Measurements from ENCODE around the gene RBMX. TPM values are rescaled to one million over a fixed set of nuclear protein-coding genes. Genes with fewer than 3 reads are reported as not detected.

RBMX gene
- total RNA-seq, 1 donor from 2014 or later: 78.8 TPM

- no peak for DNase-seq (ENCODE audit: low read depth in 2 of 2)
Measured at GRCh38 chrX:136849395-136849794, 31.1 kb downstream of the RBMX start.

- DNase-seq (ENCODE audit: low read depth in 2 of 2): no peak
Measured at GRCh38 chrX:136847874-136848273, 32.7 kb downstream of the RBMX start.

- no peak for DNase-seq (ENCODE audit: low read depth in 2 of 2)
Measured at GRCh38 chrX:136839196-136839595, 41.3 kb downstream of the RBMX start.

- no peak for DNase-seq (ENCODE audit: low read depth in 2 of 2)
Measured at GRCh38 chrX:136835761-136836160, 44.8 kb downstream of the RBMX start.

GRCh38 chrX:136829413-136829812 lies 51.1 kb downstream of the RBMX start:
- no peak for DNase-seq (ENCODE audit: low read depth in 2 of 2)

GRCh38 chrX:136828830-136829229 lies 51.7 kb downstream of the RBMX start:
- peak in 1 of 2 donors; percentile 11 for DNase-seq (ENCODE audit: low read depth in 2 of 2)

GRCh38 chrX:136827026-136827425 lies 53.5 kb downstream of the RBMX start:
- no peak for DNase-seq (ENCODE audit: low read depth in 2 of 2)

GRCh38 chrX:136825771-136826170 lies 54.8 kb downstream of the RBMX start:
- no peak for DNase-seq (ENCODE audit: low read depth in 2 of 2)

Other genes with a start within 250 kb of the RBMX start
- not detected in 2 replicates for gene CD40LG, start 232.6 kb downstream of the RBMX start, total RNA-seq
- gene ARHGEF6, start 99.8 kb downstream of the RBMX start, total RNA-seq: 5.9 and 12.7 TPM in 2 replicates
- not detected in 2 replicates for gene GPR101, start 153.3 kb upstream of the RBMX start, total RNA-seq

All from lung microvascular endothelial cell (primary cell).